DOHH2 (cell line): ENCODE measurements around the gene KRTAP10-1.

Experiments
- H3F3A ChIP-seq: fragments of 200-600 bp; sonication (generic), shearing (Covaris generic); 2 replicates; pipeline ENCODE4 v1.6.0; 2016; ENCODE audit warnings: antibody characterized with exemption, mild to moderate bottlenecking; ENCODE audit not compliant: control insufficient read depth, insufficient read depth
- H3K27ac ChIP-seq: fragments of 200-600 bp; sonication (generic); 2 replicates; pipeline ENCODE4 v1.5.1; 2014; ENCODE audit warnings: low read depth, mild to moderate bottlenecking, low read length, moderate library complexity
- H3K27me3 ChIP-seq: fragments of 200-600 bp; sonication (generic); 2 replicates; pipeline ENCODE4 v1.6.1; 2014; ENCODE audit warnings: mild to moderate bottlenecking, low read length, mixed read lengths; ENCODE audit not compliant: control insufficient read depth
- H3K36me3 ChIP-seq: fragments of 200-600 bp; sonication (generic); 2 replicates; pipeline ENCODE4 v1.6.1; 2014; ENCODE audit warnings: mild to moderate bottlenecking, low read length, moderate library complexity, mixed read lengths; ENCODE audit not compliant: control insufficient read depth
- H3K4me1 ChIP-seq: fragments of 200-600 bp; sonication (generic); 2 replicates; pipeline ENCODE4 v1.6.1; 2014; ENCODE audit warnings: mild to moderate bottlenecking, low read length, mixed read lengths; ENCODE audit not compliant: control insufficient read depth
- H3K4me2 ChIP-seq: fragments of 200-600 bp; sonication (generic); 2 replicates; pipeline ENCODE4 v1.6.0; 2014; ENCODE audit warnings: mild to moderate bottlenecking, low read length, moderate library complexity
- H3K4me3 ChIP-seq: fragments of 200-600 bp; sonication (generic); 2 replicates; pipeline ENCODE4 v1.5.1; 2014; ENCODE audit warnings: mild to moderate bottlenecking, low read length, mixed read lengths
- H3K79me2 ChIP-seq: fragments of 200-600 bp; sonication (generic); 2 replicates; pipeline ENCODE4 v1.6.1; 2014; ENCODE audit warnings: mild to moderate bottlenecking, low read length, mixed read lengths; ENCODE audit not compliant: control insufficient read depth
- H3K9me2 ChIP-seq: fragments of 200-600 bp; sonication (generic); replicated peaks from 2 replicates; pipeline ENCODE4 v1.6.1; 2014; ENCODE audit warnings: mild to moderate bottlenecking, low read length, mixed read lengths; ENCODE audit not compliant: control insufficient read depth
- H3K9me3 ChIP-seq: fragments of 200-600 bp; sonication (generic); 2 replicates; pipeline ENCODE4 v1.6.1; 2014; ENCODE audit warnings: antibody characterized with exemption, low read length, mixed read lengths; ENCODE audit not compliant: control insufficient read depth, insufficient read depth
- H4K20me1 ChIP-seq: fragments of 200-600 bp; sonication (generic); 2 replicates; pipeline ENCODE4 v1.6.0; 2014; ENCODE audit warnings: low read depth, mild to moderate bottlenecking, antibody characterized with exemption, low read length, moderate library complexity; ENCODE audit not compliant: control insufficient read depth, insufficient read depth
- EZH2phosphoT487 ChIP-seq: fragments of 200-600 bp; sonication (generic); IDR thresholded peaks from 2 replicates; pipeline ENCODE4 v1.6.1; 2017; ENCODE audit warnings: borderline replicate concordance, mild to moderate bottlenecking, antibody characterized with exemption, low read length, moderate library complexity, mixed read lengths
- TF ChIP-seq, protein P1 (sequence below): fragments of 200-600 bp; sonication (generic); IDR thresholded peaks from one replicate; pipeline ENCODE4 v1.5.1; 2014; ENCODE audit warnings: antibody characterized with exemption, mild to moderate bottlenecking, low read depth, low read length; ENCODE audit not compliant: poor library complexity, severe bottlenecking

Gene KRTAP10-1

GRCh38 chr21:44499211-44499560, 40.8 kb downstream of the KRTAP10-1 start:
- no peak overlapping the region for H3K4me3 ChIP-seq
- H3K36me3 ChIP-seq: no peaks in the 10 kb centered on the region
- no peaks in the 10 kb centered on the region for H3K9me3 ChIP-seq
- no peaks in the 10 kb centered on the region for H3K27me3 ChIP-seq
- no peaks in the 10 kb centered on the region for H3K4me1 ChIP-seq
- H3K9me2 ChIP-seq: no peaks in the 10 kb centered on the region
- no peaks in the 10 kb centered on the region for H3F3A ChIP-seq
- no peaks in the 10 kb centered on the region for H3K79me2 ChIP-seq
- no peak overlapping the region for H3K4me2 ChIP-seq
- H3K27ac ChIP-seq: no peak overlapping the region
- peaks cover 4% of the 10 kb centered on the region; the same call in 1 of the 2 replicates for H4K20me1 ChIP-seq
- TF ChIP-seq EZH2phosphoT487: no peak
- TF ChIP-seq, protein P1, sequence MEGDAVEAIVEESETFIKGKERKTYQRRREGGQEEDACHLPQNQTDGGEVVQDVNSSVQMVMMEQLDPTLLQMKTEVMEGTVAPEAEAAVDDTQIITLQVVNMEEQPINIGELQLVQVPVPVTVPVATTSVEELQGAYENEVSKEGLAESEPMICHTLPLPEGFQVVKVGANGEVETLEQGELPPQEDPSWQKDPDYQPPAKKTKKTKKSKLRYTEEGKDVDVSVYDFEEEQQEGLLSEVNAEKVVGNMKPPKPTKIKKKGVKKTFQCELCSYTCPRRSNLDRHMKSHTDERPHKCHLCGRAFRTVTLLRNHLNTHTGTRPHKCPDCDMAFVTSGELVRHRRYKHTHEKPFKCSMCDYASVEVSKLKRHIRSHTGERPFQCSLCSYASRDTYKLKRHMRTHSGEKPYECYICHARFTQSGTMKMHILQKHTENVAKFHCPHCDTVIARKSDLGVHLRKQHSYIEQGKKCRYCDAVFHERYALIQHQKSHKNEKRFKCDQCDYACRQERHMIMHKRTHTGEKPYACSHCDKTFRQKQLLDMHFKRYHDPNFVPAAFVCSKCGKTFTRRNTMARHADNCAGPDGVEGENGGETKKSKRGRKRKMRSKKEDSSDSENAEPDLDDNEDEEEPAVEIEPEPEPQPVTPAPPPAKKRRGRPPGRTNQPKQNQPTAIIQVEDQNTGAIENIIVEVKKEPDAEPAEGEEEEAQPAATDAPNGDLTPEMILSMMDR: no peak

DNA sequence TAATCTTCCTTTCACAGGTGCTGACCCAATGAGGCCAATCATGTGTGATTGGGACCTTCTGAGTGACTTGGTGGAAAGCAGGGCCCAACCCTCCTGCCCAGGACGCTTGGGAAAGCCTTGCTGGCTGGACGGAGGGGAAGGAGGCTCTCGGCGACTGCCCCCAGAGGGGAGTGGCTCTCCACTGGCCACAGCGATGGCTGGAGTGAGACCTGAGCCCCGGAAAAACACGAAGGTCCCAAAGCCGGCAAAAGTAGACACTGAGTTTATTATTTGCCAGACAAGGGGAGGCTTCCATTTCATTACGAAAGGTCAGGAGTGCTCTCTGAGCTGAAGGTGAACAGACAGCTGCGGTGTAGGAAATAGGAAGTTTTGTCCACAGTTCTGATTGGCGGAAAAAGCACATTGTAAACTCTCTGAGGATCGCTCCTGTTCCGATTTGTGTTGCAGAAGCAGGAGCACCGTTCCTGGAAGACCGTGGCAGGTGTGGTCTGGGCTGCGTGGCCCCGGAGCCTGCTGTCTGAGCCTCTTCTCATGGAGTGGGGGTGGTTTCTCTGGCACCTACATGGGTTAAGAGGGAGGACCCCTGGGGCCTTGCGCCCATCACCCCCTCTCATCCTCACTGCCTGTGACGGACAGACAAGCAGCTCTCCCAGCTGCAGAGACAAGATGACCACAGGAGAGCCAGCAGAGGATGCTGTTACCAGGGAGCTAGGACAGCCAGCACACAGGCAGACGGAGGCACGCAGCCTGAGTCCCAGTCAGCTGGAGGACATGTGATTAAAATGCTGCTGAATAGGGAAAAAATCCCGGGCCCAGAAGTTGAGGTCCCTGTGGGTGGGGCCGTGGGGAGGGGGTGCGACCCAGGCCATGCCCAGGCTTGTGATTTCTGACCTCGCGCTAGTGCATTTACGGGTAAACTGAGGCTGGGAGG, 41.5 kb downstream of the KRTAP10-1 start:
- H4K20me1 ChIP-seq: peaks cover 4% of the 10 kb centered on the region; the same call in 1 of the 2 replicates
- H3K9me2 ChIP-seq: no peaks in the 10 kb centered on the region
- H3F3A ChIP-seq: no peaks in the 10 kb centered on the region
- H3K9me3 ChIP-seq: no peaks in the 10 kb centered on the region
- no peaks in the 10 kb centered on the region for H3K36me3 ChIP-seq
- no peak overlapping the region for H3K4me2 ChIP-seq
- no peaks in the 10 kb centered on the region for H3K79me2 ChIP-seq
- no peak overlapping the region for H3K27ac ChIP-seq
- H3K4me1 ChIP-seq: no peaks in the 10 kb centered on the region
- H3K27me3 ChIP-seq: no peaks in the 10 kb centered on the region
- no peak overlapping the region for H3K4me3 ChIP-seq
- TF ChIP-seq, protein P1: no peak
- TF ChIP-seq EZH2phosphoT487: no peak

DNA sequence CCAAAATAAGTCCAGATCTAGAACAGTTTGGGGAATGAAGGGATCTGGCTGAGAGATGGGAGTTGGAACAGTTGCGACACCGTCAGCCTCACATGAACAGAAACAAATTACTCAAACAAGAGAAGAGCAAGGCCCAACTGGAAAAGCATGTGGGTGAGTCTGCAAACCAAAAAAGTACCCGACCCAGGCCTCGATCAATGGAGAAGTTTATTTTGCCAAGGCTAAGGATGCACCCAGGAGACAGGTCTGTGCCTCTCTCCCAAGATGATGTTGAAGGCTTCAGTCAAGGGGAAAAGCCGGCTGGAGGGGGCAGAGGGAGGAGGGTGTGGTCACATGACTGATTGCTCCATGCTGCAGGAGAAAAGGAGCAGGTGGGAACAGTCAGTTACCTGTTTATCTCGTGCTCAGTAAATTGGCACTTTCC, 42.3 kb downstream of the KRTAP10-1 start:
- H3K4me2 ChIP-seq: no peak overlapping the region
- peaks cover 6% of the 10 kb centered on the region; the same call in 1 of the 2 replicates for H3K9me3 ChIP-seq
- H3K4me1 ChIP-seq: no peaks in the 10 kb centered on the region
- H3K27me3 ChIP-seq: no peaks in the 10 kb centered on the region
- H4K20me1 ChIP-seq: peaks cover 4% of the 10 kb centered on the region; the same call in 1 of the 2 replicates
- no peaks in the 10 kb centered on the region for H3K9me2 ChIP-seq
- no peaks in the 10 kb centered on the region for H3F3A ChIP-seq
- H3K36me3 ChIP-seq: no peaks in the 10 kb centered on the region
- no peak overlapping the region for H3K4me3 ChIP-seq
- TF ChIP-seq EZH2phosphoT487: no peak
- TF ChIP-seq, protein P1: no peak
- no peaks in the 10 kb centered on the region for H3K79me2 ChIP-seq
- no peak overlapping the region for H3K27ac ChIP-seq
